Heart left ventricle (tissue), 16 donors: Measurements from ENCODE around the gene TYW1. TPM values are rescaled to one million over a fixed set of nuclear protein-coding genes. Genes with fewer than 3 reads are reported as not detected.
"Not testable (repeated sequence)": the region's sequence is repeated elsewhere in the genome, so short reads cannot be mapped to it uniquely, and the experiment has no call there.

ENCODE experiments used
- ATAC-seq, 4 donors: fragments of 200-7000 bp; cut with Tn5 transposase; one replicate each; pipeline ENCODE4 v1.9.1; 2020 to 2022; ENCODE audit warnings: moderate library complexity in 4 of 4, mild to moderate bottlenecking in 3 of 4, moderate number of reproducible peaks in 1 of 4
- DNase-seq, 5 donors: peaks; one replicate each; pipeline ENCODE4 v3.0.0-alpha.2; 2020
- H3K27ac ChIP-seq, 12 donors: fragments of 200-600 bp; sonication (generic) in 4 of 12; one replicate each; pipeline versions ENCODE4 v1.5.0 to v1.8.0; 2016 to 2022; ENCODE audit warnings: mild to moderate bottlenecking in 2 of 12
- H3K27me3 ChIP-seq, 9 donors: fragments of 200-600 bp; sonication (generic) in 2 of 9; one replicate each; pipeline versions ENCODE4 v1.5.1 to v1.8.0; 2016 to 2022; ENCODE audit warnings: mild to moderate bottlenecking in 3 of 9
- H3K36me3 ChIP-seq, 9 donors: fragments of 200-600 bp; sonication (generic) in 2 of 9; one replicate each; pipeline versions ENCODE4 v1.5.0 to v1.8.0; 2018 to 2022; ENCODE audit warnings: mild to moderate bottlenecking in 2 of 9
- H3K4me1 ChIP-seq, 12 donors: fragments of 200-600 bp; sonication (generic) in 4 of 12; one replicate each; pipeline versions ENCODE4 v1.5.0 to v1.8.0; 2016 to 2022; ENCODE audit warnings: mild to moderate bottlenecking in 3 of 12
- H3K4me3 ChIP-seq, 12 donors: fragments of 200-600 bp; sonication (generic) in 4 of 12; one replicate each; pipeline versions ENCODE4 v1.5.0 to v1.8.0; 2017 to 2022; ENCODE audit warnings: mild to moderate bottlenecking in 9 of 12, moderate library complexity in 4 of 12
- H3K9me3 ChIP-seq, 12 donors: fragments of 200-600 bp; sonication (generic) in 4 of 12; one replicate each; pipeline versions ENCODE4 v1.5.0 to v1.8.0; 2016 to 2022; ENCODE audit warnings: mild to moderate bottlenecking in 1 of 12
- CTCF ChIP-seq, 12 donors: fragments of 200-600 bp; sonication (generic) in 4 of 12; IDR thresholded peaks; one replicate each; pipeline versions ENCODE4 v1.5.0 to v1.8.0; 2018 to 2022; ENCODE audit warnings: antibody characterized with exemption in 12 of 12, mild to moderate bottlenecking in 5 of 12
- WGBS, 4 donors: extraction: QIAGEN DNeasy Blood & Tissue Kit in 2 of 4; methylation state at CpG; one replicate each; pipeline versions ENCODE4 v1.1.5 to v1.1.7; 2013 to 2018; 5-methylcytosine and 5-hydroxymethylcytosine counted together
- intact Hi-C, 10 donors: fragments of 100-400 bp; cut with DNase I; formaldehyde crosslinking; loops; one replicate each; pipeline versions ENCODE4 v1.11.1 to v1.14.2; 2022
- polyA plus RNA-seq, 2 donors: library from polyadenylated mRNA; stranded (reverse); fragments of 200-250 nt; gene quantifications; one replicate each; pipeline ENCODE4 v1.2.3, GENCODE V29; 2013
- total RNA-seq, 9 donors: library from RNA; depleted of rRNA in 2 of 9; stranded (reverse); fragments of >200 nt in 2 of 9; fragmentation: NEBNext Ultra II Directional in 3 of 9; extraction: Animal tissue kit (Norgen Biotek cat#: 25700) in 3 of 9; gene quantifications; one replicate each; pipeline versions ENCODE4 v1.1.0 to v1.2.4, GENCODE V29; 2016 to 2023
- donor health status: ischemic (EF 13 %, LVEDD 7.1; RV severe dilation, severe dysfunction).
- donor health status: healthy with polysubstance abuse.
- donor health status: DM: no; HTN: yes; CAD: no.
- donor health status: DM: no; HTN: no; CAD: no.
- donor health status: ischemic (EF 25% LVEDD 6.9; RV normal size, moderate dysfunction).
- donor health status: ischemic (EF 25% LVEDD 5.7; RV mildly dilated, moderate dysfunction).
- donor health status: healthy.
- donor health status: DM: yes; HTN: yes; CAD: no.
- donor health status: ischemic (EF 35%, LVEDD 5.7; RV mildly dilated, moderate dysfunction).
- donor health status: nonischemic (EF 11% LVEDD 7.7; RV severe dilation, severe dysfunction).
- donor health status: DM: yes; HTN: yes; CAD: no.
- donor health status: PGD.
- donor health status: ischemic (EF 29% LVEDD 5.4; RV normal size, mild dysfunction).
- donor health status: nonischemic (EF 23%, LVEDD 6.1; RV moderate dilation, normal function).

Gene TYW1
- total and polyA plus RNA-seq, 11 donors, result 4.9 to 16.1 (median 11.5) TPM

GRCh38 chr7:67176730-67177129 is 180.1 kb downstream of the TYW1 start:
- H3K27ac ChIP-seq, H3K27me3 ChIP-seq, DNase-seq, H3K9me3 ChIP-seq, H3K4me3 ChIP-seq, intact Hi-C loops, H3K4me1 ChIP-seq, H3K36me3 ChIP-seq: not testable (repeated sequence)
- ATAC-seq, result peak in 2 of 4 donors; percentile 58 to 75
- peak in 11 of 12 donors; percentile 5 to 47 (median 34) for TF ChIP-seq CTCF (IDR thresholded peaks at IDR 0.05)
- 15 to 32% (median 30%) methylated on average over 6 of the region's 6 CpGs for WGBS, 4 donors

GRCh38 chr7:67178915-67179688 is 182.5 kb downstream of the TYW1 start:
- H3K27me3 ChIP-seq, H3K27ac ChIP-seq, intact Hi-C loops, H3K4me1 ChIP-seq, H3K4me3 ChIP-seq, ATAC-seq, DNase-seq, H3K36me3 ChIP-seq, H3K9me3 ChIP-seq: not testable (repeated sequence)
- WGBS, 4 donors, result 82 to 90% (median 85%) methylated on average over 5 of the region's 5 CpGs

GRCh38 chr7:67182956-67183750 is 186.5 kb downstream of the TYW1 start:
- 74 to 83% (median 79%) methylated on average over 11 to 15 of the region's 17 CpGs for WGBS, 4 donors
- H3K27ac ChIP-seq, result peak overlapping the region in 1 of 12 donors; percentile 48

GRCh38 chr7:67184912-67185659 is 188.5 kb downstream of the TYW1 start:
- DNase-seq, intact Hi-C loops, H3K36me3 ChIP-seq, H3K4me1 ChIP-seq, H3K27me3 ChIP-seq, ATAC-seq, H3K9me3 ChIP-seq, H3K4me3 ChIP-seq: not testable (repeated sequence)
- peak overlapping the region in 3 of 12 donors; percentile 19 to 46 (median 43) for H3K27ac ChIP-seq
- 91 to 97% (median 94%) methylated on average over 9 to 10 of the region's 10 CpGs for WGBS, 4 donors

More at GRCh38 chr7:67182956-67183750, 186.5 kb downstream of the TYW1 start:
- ATAC-seq (peak; percentile 25 to 83 (median 50)), DNase-seq (peak in 2 of 5 donors; percentile 18 to 25)
- H3K9me3 ChIP-seq, H3K4me1 ChIP-seq, H3K36me3 ChIP-seq, H3K4me3 ChIP-seq, intact Hi-C loops, H3K27me3 ChIP-seq: not testable (repeated sequence)

- H3K27ac ChIP-seq, result peak overlapping the region in 3 of 12 donors; percentile 19 to 46 (median 43)
- H3K4me1 ChIP-seq, DNase-seq, intact Hi-C loops, H3K9me3 ChIP-seq, H3K27me3 ChIP-seq, H3K36me3 ChIP-seq, H3K4me3 ChIP-seq: not testable (repeated sequence)
- ATAC-seq, result peak; percentile 72 to 89 (median 76)
- 37 to 45% (median 43%) methylated on average over 2 of the region's 3 CpGs for WGBS, 4 donors
Measured at GRCh38 chr7:67185660-67186129, 189.1 kb downstream of the TYW1 start.

- intact Hi-C loops, DNase-seq, H3K36me3 ChIP-seq, ATAC-seq, H3K27ac ChIP-seq, H3K9me3 ChIP-seq, H3K4me1 ChIP-seq, H3K27me3 ChIP-seq, H3K4me3 ChIP-seq: not testable (repeated sequence)
- WGBS, 4 donors, result 93 to 98% (median 96%) methylated on average over 8 of the region's 8 CpGs
Measured at GRCh38 chr7:67189160-67189559, 192.5 kb downstream of the TYW1 start.

- H3K36me3 ChIP-seq, H3K27ac ChIP-seq, H3K4me3 ChIP-seq, ATAC-seq, H3K9me3 ChIP-seq, H3K27me3 ChIP-seq, H3K4me1 ChIP-seq, DNase-seq, intact Hi-C loops: not testable (repeated sequence)
- 68 to 84% (median 75%) methylated on average over 4 of the region's 4 CpGs for WGBS, 4 donors
Measured at GRCh38 chr7:67189801-67190465, 193.3 kb downstream of the TYW1 start.

- H3K9me3 ChIP-seq, H3K27ac ChIP-seq, intact Hi-C loops, H3K4me1 ChIP-seq, H3K36me3 ChIP-seq, H3K4me3 ChIP-seq, DNase-seq, H3K27me3 ChIP-seq: not testable (repeated sequence)
- WGBS, 4 donors, result 89 to 98% (median 95%) methylated on average over 4 to 5 of the region's 5 CpGs
- peak in 1 of 4 donors; percentile 45 for ATAC-seq
Measured at GRCh38 chr7:67191002-67191720, 194.5 kb downstream of the TYW1 start.
